CD4-positive, alpha-beta T cell treated with Interleukin-15 for 1 hour (primary cell): Measurements from ENCODE around the gene FBXW10.
"Not testable (repeated sequence)": the region's sequence is repeated elsewhere in the genome, so short reads cannot be mapped to it uniquely, and the experiment has no call there.

Source experiments
- DNase-seq: peaks from one replicate; pipeline ENCODE4 v3.0.0-alpha.2; 2020

Gene FBXW10, protein sequence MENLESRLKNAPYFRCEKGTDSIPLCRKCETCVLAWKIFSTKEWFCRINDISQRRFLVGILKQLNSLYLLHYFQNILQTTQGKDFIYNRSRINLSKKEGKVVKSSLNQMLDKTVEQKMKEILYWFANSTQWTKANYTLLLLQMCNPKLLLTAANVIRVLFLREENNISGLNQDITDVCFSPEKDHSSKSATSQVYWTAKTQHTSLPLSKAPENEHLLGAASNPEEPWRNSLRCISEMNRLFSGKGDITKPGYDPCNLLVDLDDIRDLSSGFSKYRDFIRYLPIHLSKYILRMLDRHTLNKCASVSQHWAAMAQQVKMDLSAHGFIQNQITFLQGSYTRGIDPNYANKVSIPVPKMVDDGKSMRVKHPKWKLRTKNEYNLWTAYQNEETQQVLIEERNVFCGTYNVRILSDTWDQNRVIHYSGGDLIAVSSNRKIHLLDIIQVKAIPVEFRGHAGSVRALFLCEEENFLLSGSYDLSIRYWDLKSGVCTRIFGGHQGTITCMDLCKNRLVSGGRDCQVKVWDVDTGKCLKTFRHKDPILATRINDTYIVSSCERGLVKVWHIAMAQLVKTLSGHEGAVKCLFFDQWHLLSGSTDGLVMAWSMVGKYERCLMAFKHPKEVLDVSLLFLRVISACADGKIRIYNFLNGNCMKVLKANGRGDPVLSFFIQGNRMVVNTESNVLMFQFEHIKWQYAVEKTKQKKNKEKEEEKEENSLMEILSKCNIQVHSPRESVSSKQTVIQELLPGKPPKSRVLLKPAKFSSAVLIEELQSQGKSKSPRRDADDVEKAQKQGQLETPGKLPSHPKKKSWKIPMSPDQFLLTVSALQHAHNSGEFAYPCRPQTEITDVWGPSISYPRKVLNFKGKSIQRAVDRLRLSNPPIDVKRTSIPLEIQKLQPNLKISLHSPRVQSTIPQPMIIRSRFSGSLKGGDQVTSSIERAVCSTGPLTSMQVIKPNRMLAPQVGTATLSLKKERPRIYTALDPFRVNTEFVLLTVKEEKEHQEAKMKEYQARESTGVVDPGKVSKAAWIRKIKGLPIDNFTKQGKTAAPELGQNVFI

DNA sequence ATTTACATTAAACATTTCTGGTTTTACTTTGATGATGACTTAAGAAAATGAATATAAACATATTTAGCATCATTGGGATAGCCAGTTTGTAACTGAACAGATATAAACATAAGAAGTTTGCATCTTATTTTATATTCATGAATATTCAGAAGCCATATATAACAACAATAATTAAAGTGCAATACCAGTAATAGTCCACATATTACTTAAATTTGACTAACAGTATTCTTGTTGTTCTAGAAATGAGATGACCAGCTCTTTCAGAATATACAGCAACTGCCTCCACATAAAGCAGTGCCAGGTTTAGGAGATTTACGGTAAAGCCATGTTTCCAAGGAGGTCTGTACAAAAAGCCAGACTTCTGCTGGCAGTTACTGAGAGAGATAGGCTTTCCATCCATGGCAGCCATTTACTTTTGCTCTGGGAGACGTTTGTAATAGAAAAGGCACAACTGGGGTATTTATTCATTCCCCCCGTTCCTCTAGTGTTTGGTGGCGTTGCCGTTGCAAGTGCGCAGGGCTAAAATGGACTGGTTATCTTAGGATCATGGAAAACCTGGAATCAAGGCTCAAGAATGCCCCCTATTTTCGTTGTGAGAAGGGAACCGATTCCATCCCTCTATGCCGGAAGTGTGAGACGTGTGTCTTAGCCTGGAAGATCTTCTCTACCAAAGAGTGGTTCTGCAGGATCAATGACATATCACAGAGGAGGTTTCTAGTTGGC lies at the start of gene FBXW10:
Gene FBXW10 (plus strand): TSS at position 356 of the 723 bp plus-strand sequence. CDS start 191 bp downstream, at position 547.
- DNase-seq: not testable (repeated sequence)

DNA sequence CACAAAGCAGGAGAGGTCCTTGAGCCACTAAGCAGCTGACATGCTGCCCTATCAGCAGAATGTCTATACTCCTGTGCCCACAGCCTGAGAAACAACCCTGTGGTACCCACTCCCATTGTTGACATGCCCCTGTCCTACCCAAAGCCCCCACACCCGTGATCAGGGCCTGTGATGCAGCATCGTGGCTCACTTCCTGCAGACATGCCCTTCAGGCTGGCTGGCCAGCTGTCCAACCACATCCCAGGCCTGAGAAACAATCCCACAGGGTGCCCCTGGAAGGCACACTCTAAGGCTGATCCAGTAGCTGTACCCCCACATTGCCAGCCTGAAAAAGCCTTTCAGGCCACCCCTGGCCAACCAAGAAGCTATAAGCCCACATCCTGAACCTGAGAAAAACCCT lies 48.7 kb upstream of the FBXW10 start:
- DNase-seq: not testable (repeated sequence)

DNA sequence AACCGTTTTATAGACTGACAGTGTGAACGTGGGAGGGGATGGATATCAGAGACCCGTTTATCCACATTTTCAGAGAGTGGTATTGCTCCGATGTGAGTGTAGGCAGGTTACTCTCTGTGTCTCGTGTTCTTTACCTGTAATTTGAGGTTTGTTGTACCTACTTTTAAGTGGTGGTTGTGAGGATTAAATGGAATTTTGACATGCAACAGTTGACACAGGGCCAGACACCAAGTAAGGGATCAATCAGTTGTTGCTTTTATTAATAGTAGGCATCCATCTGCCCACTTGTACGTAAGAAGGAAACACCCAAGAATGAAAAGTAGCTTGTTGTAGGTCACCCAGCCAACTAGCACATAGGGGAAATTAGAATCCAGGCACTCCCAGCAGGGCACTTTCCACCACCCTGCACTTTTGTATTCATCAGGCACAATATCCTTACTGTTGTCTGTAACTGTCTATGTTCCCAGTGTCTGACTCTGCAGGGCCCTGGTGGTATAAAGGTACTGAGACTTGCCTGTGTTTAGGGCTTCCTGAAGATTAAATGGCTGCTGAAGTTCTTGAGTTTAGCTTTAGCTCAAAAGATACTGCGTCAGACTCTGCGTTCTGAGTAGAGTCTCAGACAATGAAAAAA lies 45.3 kb upstream of the FBXW10 start:
- DNase-seq: not testable (repeated sequence)

DNA sequence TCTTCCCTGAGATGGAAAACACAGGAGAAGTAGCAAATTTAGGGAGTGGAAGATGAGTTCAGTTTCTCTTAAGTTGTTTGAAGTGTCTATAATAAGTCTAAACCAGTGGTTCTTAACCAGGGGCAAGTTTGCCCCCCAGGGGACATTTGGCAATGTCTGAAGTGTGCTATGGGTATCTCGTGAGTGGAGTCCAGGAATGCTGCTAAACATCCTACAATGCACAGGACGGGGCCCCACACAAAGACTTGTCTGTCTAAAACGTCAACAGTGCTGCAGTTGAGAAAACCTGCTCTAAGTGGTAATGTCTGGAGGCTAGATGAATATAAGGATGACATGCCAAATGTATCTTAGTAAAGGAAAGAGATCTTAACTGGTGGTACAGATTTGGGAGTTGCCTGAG lies 37.9 kb upstream of the FBXW10 start:
- not testable (repeated sequence) for DNase-seq

DNA sequence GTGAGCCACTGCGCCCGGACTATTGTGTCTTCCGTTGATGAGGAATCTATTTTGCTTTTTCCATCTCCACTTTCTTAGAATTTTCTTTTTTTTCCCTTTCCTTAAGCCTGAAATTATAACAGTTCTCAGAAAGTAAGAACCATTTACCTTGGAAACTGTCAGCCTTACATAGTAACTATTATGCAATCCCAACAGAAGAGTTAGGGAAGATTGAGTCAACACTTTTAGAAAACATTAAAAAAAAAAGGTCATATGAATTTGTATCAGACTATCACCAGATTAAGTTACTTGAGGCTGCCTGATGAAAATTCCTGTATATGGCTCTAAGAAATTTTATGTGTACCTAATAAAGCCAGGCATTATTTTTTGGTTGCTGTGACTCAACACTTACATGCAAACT lies 35.6 kb upstream of the FBXW10 start:
- not testable (repeated sequence) for DNase-seq

DNA sequence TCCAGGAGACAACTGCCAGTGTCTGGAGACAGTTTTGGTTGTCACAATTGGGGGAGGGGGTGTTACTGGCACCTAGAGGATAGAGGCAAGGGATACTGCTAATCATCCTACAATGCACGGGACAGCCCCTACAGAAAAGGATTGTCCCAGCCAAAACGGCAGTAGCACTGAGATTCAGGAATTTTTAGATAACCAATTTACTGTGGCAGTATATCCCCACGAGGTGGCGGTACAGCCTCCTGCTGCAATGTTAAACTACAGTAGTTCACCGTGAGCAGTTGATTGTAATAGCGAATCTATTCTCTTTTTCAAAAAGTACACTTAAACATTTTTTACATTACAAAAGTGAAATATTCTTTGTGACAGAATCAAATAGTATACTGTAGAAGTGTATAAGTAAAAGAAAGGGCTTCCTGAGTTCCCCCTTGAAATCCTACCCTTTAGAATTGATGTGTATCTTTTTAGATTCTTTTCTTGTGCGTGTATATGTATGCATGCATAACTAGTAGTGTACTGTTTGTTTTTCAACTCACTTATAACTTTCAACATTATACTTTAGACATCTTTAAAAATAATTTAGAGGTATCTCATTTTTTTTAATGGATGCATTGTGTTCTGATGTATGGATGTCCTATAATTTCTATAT lies 31.4 kb upstream of the FBXW10 start:
- DNase-seq: peak; percentile 59

DNA sequence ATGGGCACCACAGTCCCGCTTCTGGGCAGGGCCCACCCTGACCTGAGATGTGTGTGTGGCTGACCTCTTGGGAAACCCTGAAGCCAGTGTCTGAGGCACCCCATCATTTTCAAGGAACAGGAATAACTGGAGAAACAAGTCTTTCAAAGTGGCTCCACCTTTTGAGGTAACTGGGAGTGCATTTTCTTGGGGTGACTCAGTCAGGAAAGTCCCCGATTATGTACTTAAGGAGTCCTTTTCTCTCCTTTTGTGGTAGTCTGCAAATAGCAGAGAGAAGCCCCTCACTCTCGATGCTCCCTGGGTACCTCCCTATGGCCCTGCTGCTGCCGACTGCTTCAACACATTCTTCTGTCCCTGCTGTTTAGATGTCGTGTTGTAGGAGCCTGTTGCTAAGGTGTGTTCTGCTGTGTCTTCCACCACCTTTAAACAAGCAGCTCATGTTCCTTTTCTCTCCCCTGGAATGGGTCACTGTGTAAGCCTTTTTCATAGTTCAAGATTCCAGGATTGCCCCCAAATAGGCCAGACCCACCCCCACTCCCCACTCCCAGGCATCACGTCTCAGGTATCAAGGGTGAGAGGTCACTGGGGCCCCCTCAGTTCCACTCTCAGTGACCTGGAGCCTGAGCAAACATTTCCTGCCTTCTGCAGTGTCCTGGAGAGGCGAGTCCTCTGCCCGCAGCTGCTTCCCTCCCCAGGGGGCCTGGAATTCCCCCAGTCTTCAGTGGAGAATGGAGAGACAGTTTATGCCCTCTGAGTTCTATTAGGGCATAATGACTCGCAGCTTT lies 25.0 kb upstream of the FBXW10 start:
- not testable (repeated sequence) for DNase-seq

DNA sequence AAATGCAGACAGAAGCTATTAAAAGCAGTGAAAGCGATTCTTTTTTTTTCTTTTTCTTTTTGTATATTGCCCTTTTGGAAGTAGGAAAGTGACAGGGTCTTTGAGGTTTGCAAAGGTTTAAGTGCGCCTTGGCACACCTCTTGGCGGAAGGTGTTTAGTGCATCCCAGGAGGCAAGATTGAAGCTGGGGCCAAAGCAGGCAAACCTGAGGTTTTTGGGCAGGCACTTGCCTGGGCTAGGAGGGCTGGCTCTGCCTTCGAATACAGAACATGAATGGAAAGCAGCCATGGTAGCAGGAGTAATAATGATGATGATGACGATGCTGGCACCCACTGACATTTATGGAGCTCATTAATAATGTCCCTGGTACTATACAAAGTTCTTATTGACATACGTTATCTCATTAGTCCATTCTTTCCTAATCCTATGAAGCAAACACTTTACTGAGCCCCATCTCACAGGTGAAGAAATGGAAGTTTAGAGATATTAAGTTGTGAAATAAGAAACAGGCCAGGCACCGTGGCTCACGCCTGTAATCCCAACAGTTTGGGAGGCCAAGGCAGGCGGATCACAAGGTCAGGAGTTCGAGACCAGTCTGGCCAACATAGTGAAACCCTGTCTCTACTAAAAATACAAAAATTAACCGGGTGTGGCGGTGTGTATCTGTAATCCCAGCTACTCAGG lies 24.3 kb upstream of the FBXW10 start:
- not testable (repeated sequence) for DNase-seq

DNA sequence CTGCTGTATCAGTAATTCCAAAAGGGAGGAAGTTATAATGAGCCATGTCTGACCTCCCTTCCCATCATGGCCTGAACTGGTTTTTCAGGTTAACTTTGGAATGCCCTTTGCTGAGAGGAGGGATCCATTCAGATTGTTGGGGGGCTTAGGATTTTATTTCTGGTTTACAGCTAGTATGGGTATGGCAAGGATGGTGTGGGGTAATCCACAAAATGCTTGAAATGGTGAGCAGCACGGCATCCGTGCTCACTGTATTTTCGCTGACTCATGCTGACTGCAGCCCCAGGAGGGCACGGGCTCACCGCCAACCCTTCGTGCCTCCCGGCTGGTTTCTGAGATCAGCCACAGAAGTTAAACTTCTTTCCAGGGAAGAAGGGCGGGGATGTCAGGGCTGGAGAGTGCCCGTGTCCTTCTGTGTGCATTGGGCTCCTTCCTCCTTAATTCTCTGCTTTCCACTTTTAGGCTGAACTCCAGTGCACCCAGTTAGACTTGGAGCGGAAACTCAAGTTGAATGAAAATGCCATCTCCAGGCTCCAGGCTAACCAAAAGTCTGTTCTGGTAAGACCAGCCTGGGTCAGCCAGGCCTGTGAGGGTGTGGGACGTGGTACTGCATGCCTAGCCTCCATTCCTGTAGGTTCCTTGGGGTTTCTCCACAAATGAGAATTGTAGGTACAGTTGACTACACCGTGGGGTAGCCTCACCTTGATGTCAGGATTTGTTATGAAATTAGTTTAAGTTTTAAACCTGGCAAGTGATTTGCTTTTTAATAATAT lies 21.9 kb upstream of the FBXW10 start:
- not testable (repeated sequence) for DNase-seq

DNA sequence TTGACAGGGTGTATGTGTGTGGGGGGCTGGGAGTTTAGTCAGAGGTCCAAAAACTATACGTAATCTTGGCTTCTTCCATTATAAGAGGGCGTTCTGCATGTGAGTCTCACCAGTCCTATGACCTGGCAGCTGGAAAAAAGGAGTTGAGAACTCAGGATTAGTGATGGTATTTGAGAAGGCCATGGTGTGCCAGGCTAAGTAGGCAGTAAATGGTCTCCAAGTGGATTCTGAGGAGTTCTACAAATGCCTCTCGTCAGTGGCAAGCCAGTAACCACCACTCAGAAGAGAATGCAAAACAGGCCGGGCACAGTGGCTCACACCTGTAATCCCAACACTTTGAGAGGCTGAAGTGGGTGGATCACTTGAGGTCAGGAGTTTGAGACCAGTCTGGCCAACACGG lies 21.2 kb upstream of the FBXW10 start:
- not testable (repeated sequence) for DNase-seq

DNA sequence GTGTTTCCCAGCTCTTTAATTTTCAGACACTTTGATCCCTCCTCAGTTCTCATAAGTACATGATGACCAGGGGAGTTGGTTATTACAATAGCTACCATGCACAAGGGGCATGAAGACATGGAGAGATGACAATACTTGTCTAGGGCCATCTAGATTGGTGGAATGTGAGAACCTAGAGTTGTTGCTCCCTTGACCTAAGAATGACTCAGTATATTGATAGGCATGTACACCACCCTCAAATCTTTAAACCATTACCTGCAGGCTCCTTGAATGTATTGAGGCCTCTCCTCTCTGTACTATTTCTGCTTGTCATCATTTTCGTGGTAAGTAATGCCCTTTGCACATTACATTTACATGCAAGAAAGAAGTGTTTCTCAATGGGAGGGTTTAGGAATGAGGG lies 20.3 kb upstream of the FBXW10 start:
- not testable (repeated sequence) for DNase-seq

DNA sequence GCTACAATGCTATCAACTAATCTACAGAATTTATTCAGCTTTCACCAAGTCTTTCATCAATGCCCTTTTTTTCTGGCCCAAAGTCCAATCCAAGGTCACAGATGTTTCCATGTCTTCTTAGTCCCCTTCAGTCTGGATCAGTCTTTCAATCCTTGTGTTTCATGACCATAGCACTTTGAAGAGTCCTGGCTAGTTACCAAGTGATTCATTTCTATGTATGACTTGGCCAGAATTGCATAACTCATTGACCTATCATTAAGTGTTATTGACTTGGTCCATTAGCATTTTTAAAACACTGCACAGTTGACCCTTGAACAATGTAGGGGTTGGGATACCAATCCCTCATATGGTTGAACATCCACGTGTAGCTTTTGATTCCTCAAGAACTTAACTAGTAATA lies 11.4 kb upstream of the FBXW10 start:
- not testable (repeated sequence) for DNase-seq

DNA sequence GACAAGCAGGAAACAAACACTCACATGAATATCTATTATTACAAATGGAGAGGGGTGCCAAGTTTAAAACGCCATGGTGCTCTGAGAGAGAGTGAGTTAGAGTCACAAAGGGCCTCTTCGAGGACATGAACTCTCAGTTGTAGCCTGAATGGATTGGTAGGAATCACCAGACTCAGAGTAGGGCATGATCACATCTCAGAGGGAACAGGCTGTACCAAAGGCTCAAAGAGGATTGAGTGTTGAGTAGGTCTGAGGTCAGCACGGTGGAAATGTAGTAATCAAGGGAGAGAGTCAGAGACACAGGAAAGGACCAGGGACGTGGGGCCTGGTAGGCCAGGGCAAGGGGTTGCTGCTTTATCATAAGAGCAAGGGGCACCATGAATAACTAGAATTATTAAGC lies 10.5 kb upstream of the FBXW10 start:
- DNase-seq: not testable (repeated sequence)

DNA sequence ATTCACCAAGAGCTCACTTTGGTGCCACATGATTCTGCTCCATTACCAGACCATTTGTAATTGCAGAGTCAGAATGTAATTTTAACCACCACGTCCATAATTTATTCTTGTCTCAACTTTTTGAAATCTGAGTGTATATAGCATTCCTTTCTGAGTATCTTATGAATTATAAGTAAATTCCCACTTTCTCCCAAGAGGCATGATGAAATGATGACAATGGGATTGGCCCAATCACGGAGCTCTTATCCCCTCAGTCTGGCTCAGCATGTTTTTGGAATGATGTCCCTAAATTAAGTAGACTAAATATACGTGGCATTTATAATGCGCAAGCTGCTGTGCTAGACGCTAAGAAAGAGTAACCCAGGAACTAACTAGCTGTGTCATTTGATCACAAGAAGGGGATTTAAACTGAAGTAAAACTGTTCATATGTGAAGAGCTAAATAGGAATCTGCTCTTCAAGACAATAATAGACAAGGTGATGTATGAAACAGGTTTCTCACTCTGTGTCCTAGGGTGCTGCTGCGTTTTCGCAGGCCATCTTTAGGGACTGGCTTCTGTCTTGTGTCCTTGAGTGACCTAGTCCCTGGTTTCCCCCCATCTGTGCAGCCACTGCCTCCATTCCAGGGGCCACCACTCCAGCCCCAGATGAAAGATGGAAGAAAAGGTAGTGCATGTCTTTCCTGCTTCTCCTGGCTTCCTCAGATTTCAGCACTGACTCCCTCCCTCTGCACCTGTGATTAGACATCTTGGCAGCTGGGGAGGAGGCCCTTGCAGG lies 4.0 kb upstream of the FBXW10 start:
- not testable (repeated sequence) for DNase-seq

DNA sequence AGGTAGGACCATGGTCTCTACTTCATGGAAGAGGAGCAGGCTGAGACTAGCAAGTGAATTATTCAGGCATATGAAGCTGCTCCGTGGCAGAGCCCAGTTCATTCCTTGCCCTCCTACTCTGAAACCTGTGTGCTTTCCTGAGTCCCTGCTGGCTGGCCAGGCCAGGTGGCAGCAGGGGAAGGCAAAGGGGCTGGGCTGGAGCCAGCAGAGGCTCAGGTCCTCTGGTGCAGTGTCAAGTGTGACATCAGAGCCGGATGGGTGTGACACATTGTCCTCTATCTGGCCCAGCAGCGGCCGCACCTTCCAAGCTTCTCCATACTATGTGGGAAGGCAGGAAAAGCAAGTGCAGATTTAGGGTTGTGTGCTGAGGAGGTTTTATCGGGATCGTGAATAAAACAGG lies 2.6 kb upstream of the FBXW10 start:
- DNase-seq: not testable (repeated sequence)

DNA sequence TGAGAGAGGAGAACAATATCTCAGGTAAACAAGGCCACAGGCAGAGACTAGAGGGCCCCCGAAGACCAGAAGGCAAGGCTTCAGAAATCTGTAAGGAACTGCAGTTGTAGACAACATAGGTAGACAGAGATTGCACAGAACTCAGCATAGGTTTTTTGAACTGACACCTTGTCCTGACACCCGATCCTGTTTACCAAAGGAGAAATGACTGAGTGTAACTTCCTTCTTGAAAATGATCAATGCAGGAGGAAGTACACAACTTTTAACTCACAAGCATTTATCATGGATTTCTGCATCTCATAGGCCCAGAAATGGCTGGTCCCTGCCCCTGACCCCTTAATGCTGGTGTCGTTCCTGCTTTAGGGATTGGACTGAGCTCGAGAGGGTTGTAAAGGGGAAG lies 872 bp downstream of the FBXW10 start:
- not testable (repeated sequence) for DNase-seq

DNA sequence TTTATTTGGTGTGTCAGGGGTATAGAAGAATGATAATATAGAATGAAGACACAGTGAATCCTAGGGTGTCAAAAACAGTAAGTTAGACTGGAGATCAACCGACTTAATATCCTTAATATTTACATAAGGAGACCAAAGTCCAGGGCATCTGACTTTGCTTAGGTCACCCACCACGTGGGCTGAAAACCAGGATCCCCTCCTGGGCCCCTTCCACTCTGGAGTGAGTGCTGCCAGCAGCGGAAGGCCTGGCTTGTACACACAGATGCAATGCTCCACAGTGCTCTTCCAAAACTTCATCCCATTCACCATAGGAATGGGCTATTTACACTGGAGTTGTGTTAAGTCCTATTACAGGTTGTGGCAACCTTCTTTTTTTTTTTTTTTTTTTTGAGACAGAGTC lies 2.7 kb downstream of the FBXW10 start:
- not testable (repeated sequence) for DNase-seq

DNA sequence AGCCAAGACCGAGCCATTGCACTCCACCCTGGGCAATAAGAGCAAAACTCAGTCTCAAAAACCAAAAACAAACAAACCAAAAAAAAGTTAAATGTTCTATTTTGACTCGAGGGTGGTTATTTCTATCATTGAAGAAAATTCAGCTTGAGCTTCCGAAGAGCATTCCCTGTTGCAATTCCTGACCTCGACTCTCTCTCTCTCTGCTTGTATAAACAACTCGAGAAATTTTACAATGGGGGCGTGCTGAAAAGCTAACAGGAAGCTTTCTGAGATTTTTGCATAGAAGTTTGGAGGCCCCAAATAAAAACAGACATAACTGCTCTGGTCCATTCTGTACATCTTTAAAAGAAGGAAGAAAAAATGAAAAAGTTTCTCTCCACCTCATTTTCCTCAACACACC lies 3.6 kb downstream of the FBXW10 start:
- DNase-seq: not testable (repeated sequence)
